ENCODE measurements around the gene LYRM4.

The LYRM4 gene

GRCh38 chr6:5091210-5092069 lies 169.3 kb downstream of the LYRM4 start:
- no peak for DNase-seq (ENCODE audit: low spot score)
- no peak overlapping the region for H3K27ac ChIP-seq
- ChIA-PET POLR2A (ENCODE audit: low non-redundant PET) (no interaction called here), CTCF (no interaction called here)
- no peak for TF ChIP-seq CTCF (conservative IDR thresholded peaks at IDR 0.05; ENCODE audit: low read depth)

- DNase-seq (ENCODE audit: low spot score), result no peak
- ChIA-PET POLR2A (ENCODE audit: low non-redundant PET) (no interaction called here), CTCF (no interaction called here)
- H3K27ac ChIP-seq, result no peak overlapping the region
- TF ChIP-seq CTCF (conservative IDR thresholded peaks at IDR 0.05; ENCODE audit: low read depth), result no peak
Measured at GRCh38 chr6:5090603-5091002, 170.1 kb downstream of the LYRM4 start.

GRCh38 chr6:5089481-5090438 lies 171.0 kb downstream of the LYRM4 start:
- no peak for DNase-seq (ENCODE audit: low spot score)
- H3K27ac ChIP-seq, result no peak overlapping the region
- CTCF ChIA-PET, result no interaction called here
- POLR2A ChIA-PET (ENCODE audit: low non-redundant PET), result no interaction called here
- TF ChIP-seq CTCF (conservative IDR thresholded peaks at IDR 0.05; ENCODE audit: low read depth), result no peak

GRCh38 chr6:5088780-5089179 lies 172.0 kb downstream of the LYRM4 start:
- no peak for DNase-seq (ENCODE audit: low spot score)
- POLR2A ChIA-PET (ENCODE audit: low non-redundant PET), result no interaction called here
- CTCF ChIA-PET, result no interaction called here
- no peak overlapping the region for H3K27ac ChIP-seq
- TF ChIP-seq CTCF (conservative IDR thresholded peaks at IDR 0.05; ENCODE audit: low read depth), result no peak

- ChIA-PET CTCF (no interaction called here), POLR2A (ENCODE audit: low non-redundant PET) (no interaction called here)
- H3K27ac ChIP-seq, result no peak overlapping the region
- no peak for DNase-seq (ENCODE audit: low spot score)
- no peak for TF ChIP-seq CTCF (conservative IDR thresholded peaks at IDR 0.05; ENCODE audit: low read depth)
Measured at GRCh38 chr6:5087389-5087788, 173.4 kb downstream of the LYRM4 start.

GRCh38 chr6:5086294-5086890 lies 174.4 kb downstream of the LYRM4 start:
- no peak for DNase-seq (ENCODE audit: low spot score)
- TF ChIP-seq CTCF (conservative IDR thresholded peaks at IDR 0.05; ENCODE audit: low read depth), result no peak
- no peak overlapping the region; the same call in 1 of the 2 replicates for H3K27ac ChIP-seq
- ChIA-PET CTCF (interaction anchor here (1.5 kb wide), 1 partner anchor 316 kb away, joined by 3 read pairs; no protein-coding TSS in a partner anchor), POLR2A (ENCODE audit: low non-redundant PET) (no interaction called here)
